B cell (primary cell): Measurements from ENCODE around the gene ADAMTSL2. TPM values are rescaled to one million over a fixed set of nuclear protein-coding genes. Genes with fewer than 3 reads are reported as not detected.

Experiments
- ATAC-seq: fragments of 200-7000 bp; cut with Tn5 transposase; one replicate; pipeline ENCODE4 v1.10.0; 2021; ENCODE audit warnings: low read depth, mild to moderate bottlenecking, moderate number of reproducible peaks, moderate library complexity
- CTCF ChIA-PET: fragments of 350-600 bp; sonication (Branson Sonifier 250); formaldehyde crosslinking; loops from one replicate; lab custom pipeline; 2021; ENCODE audit warnings: antibody characterized with exemption, inconsistent platforms; lab: Charles Lee
- POLR2A ChIA-PET: fragments of 350-600 bp; sonication (Branson Sonifier 250); formaldehyde crosslinking; loops from one replicate; lab custom pipeline; 2021; ENCODE audit warnings: antibody characterized with exemption; lab: Charles Lee
- DNase-seq: peaks from one replicate; pipeline ENCODE4 v3.0.0; 2013
- H2AFZ ChIP-seq: 2 replicates; pipeline ENCODE4 v1.6.1; 2012; ENCODE audit warnings: mild to moderate bottlenecking, low read depth, low read length; ENCODE audit not compliant: insufficient read depth, poor library complexity, severe bottlenecking
- H3K27ac ChIP-seq, 2 donors: 1 replicate in 1 of 2; 2 replicates in 1 of 2; pipeline ENCODE4 v1.5.1; 2012 to 2013; ENCODE audit warnings: low read length in 2 of 2, mild to moderate bottlenecking in 2 of 2, moderate library complexity in 1 of 2
- H3K27me3 ChIP-seq, 4 experiments: fragments of 200-600 bp in 1 of 4; sonication (generic) in 1 of 4; replicated peaks in 1 of 4; 1 replicate in 2 of 4; 2 replicates in 2 of 4; pipeline versions ENCODE4 v1.6.1 to v1.7.0; 2013 to 2016; ENCODE audit warnings: low read length in 3 of 4, mild to moderate bottlenecking in 2 of 4, mixed read lengths in 1 of 4, moderate library complexity in 1 of 4; ENCODE audit not compliant: insufficient read depth in 4 of 4, control insufficient read depth in 3 of 4; ENCODE audit errors: control extremely low read depth in 1 of 4
- H3K36me3 ChIP-seq, 2 experiments: replicated peaks in 1 of 2; 1 replicate in 1 of 2; 2 replicates in 1 of 2; pipeline versions ENCODE4 v1.6.1 to v1.7.1; 2013; ENCODE audit warnings: low read length in 1 of 2; ENCODE audit not compliant: insufficient read depth in 2 of 2, control insufficient read depth in 1 of 2; ENCODE audit errors: control extremely low read depth in 1 of 2, extremely low read depth in 1 of 2
- H3K4me1 ChIP-seq, 2 donors: fragments of 200-600 bp in 1 of 2; sonication (generic) in 1 of 2; 1 replicate in 1 of 2; 2 replicates in 1 of 2; pipeline versions ENCODE4 v1.5.1 to v1.6.1; 2013 to 2017; ENCODE audit warnings: low read length in 2 of 2; ENCODE audit not compliant: control insufficient read depth in 2 of 2, insufficient read depth in 2 of 2
- H3K4me2 ChIP-seq: replicated peaks from 2 replicates; pipeline ENCODE3; 2012; ENCODE audit warnings: mild to moderate bottlenecking, low read depth, low read length; ENCODE audit not compliant: poor library complexity, severe bottlenecking
- H3K4me3 ChIP-seq, 5 experiments: fragments of 200-600 bp in 1 of 5; sonication (generic) in 1 of 5; 1 replicate in 3 of 5; 2 replicates in 2 of 5; pipeline versions ENCODE4 v1.5.1 to v1.7.0; 2011 to 2016; ENCODE audit warnings: low read length in 4 of 5, mild to moderate bottlenecking in 4 of 5, low read depth in 2 of 5, control low read depth in 1 of 5, moderate library complexity in 1 of 5; ENCODE audit not compliant: insufficient read depth in 1 of 5; ENCODE audit errors: control extremely low read depth in 1 of 5, extremely low read depth in 1 of 5
- H3K79me2 ChIP-seq: fragments of 200-600 bp; sonication (generic); one replicate; pipeline ENCODE4 v1.6.0; 2016; ENCODE audit warnings: low read length; ENCODE audit not compliant: control insufficient read depth, insufficient read depth
- H3K9ac ChIP-seq: fragments of 200-600 bp; sonication (generic); 2 replicates; pipeline ENCODE4 v1.6.1; 2017; ENCODE audit warnings: mild to moderate bottlenecking, low read length, moderate library complexity
- H3K9me3 ChIP-seq, 3 donors: one replicate each; pipeline versions ENCODE4 v1.6.1 to v1.7.1; 2013; ENCODE audit warnings: low read length in 2 of 3; ENCODE audit not compliant: control insufficient read depth in 2 of 3, insufficient read depth in 1 of 3; ENCODE audit errors: control extremely low read depth in 1 of 3
- H4K20me1 ChIP-seq: 2 replicates; pipeline ENCODE4 v1.6.0; 2012; ENCODE audit warnings: mild to moderate bottlenecking, low read length; ENCODE audit not compliant: insufficient read depth, control insufficient read depth, poor library complexity, severe bottlenecking
- H3K27ac Mint-ChIP-seq: one replicate; pipeline ENCODE4 v1.8.0; 2021; ENCODE audit warnings: mixed read lengths
- H3K27me3 Mint-ChIP-seq: one replicate; pipeline ENCODE4 v1.8.0; 2021; ENCODE audit warnings: mixed read lengths
- H3K4me1 Mint-ChIP-seq: one replicate; pipeline ENCODE4 v1.8.0; 2021; ENCODE audit warnings: mixed read lengths
- H3K4me3 Mint-ChIP-seq: one replicate; pipeline ENCODE4 v1.8.0; 2021; ENCODE audit warnings: mixed read lengths
- H3K9me3 Mint-ChIP-seq: one replicate; pipeline ENCODE4 v1.8.0; 2022; ENCODE audit warnings: mixed read lengths; ENCODE audit not compliant: insufficient read depth
- CTCF ChIP-seq: fragments of 200-600 bp; IDR thresholded peaks from one replicate; pipeline ENCODE4 v1.8.0; 2022; ENCODE audit warnings: antibody characterized with exemption, mild to moderate bottlenecking
- EZH2 ChIP-seq: IDR thresholded peaks from 2 replicates; pipeline ENCODE4 v1.6.1; 2012; ENCODE audit warnings: borderline replicate concordance, low read depth, mild to moderate bottlenecking, moderate library complexity, low read length; ENCODE audit not compliant: insufficient read depth, poor library complexity, severe bottlenecking
- WGBS: methylation state at CpG from one replicate; pipeline ENCODE4 v1.1.5; 2013; ENCODE audit warnings: missing lambda C conversion rate; ENCODE audit not compliant: insufficient coverage; 5-methylcytosine and 5-hydroxymethylcytosine counted together
- intact Hi-C: fragments of 100-400 bp; cut with micrococcal nuclease; formaldehyde crosslinking; loops from one replicate; pipeline ENCODE4 v1.10.0; 2022
- polyA plus RNA-seq: library from polyadenylated mRNA; depleted of rRNA; stranded (reverse); fragments of >200 nt; gene quantifications from 2 replicates; pipeline ENCODE4 v1.2.3, GENCODE V29; 2012
- total RNA-seq, 2 donors: library from RNA; stranded (reverse); fragments of 120-200 nt in 1 of 2; gene quantifications; 1 replicate in 1 of 2; 2 replicates in 1 of 2; pipeline versions ENCODE4 v1.2.3 to v1.2.4, GENCODE V29; 2013 to 2022

Gene ADAMTSL2
- total and polyA plus RNA-seq, 2 donors (not counting 1 experiment from before 2014, with no cell fraction given), result 0.03 TPM; not detected in 1

GRCh38 chr9:133513214-133514100 lies 21.0 kb upstream of the ADAMTSL2 start:
- no peaks in the 10 kb centered on the region for H3K36me3 ChIP-seq
- H3K4me2 ChIP-seq, result no peak overlapping the region
- H3K9ac ChIP-seq, result no peak overlapping the region
- TF ChIP-seq CTCF, result no peak
- TF ChIP-seq EZH2, result no peak
- DNase-seq, result no peak
- ChIA-PET CTCF (no interaction called here), POLR2A (no interaction called here)
- H3K27ac ChIP-seq, result no peak overlapping the region
- no peak overlapping the region for H3K4me3 ChIP-seq
- Mint-ChIP-seq H3K27ac (no peak overlapping the region), H3K9me3 (no peaks in the 10 kb centered on the region), H3K4me3 (no peak overlapping the region), H3K27me3 (peaks cover 12% of the 10 kb centered on the region), H3K4me1 (no peaks in the 10 kb centered on the region)
- no peaks in the 10 kb centered on the region for H4K20me1 ChIP-seq
- no peak for ATAC-seq
- intact Hi-C loops, result no loop called here
- H3K4me1 ChIP-seq, result peaks cover 0 to 4% of the 10 kb centered on the region in 2 donors
- H3K27me3 ChIP-seq, result peaks cover 0 to 11% (median 0%) of the 10 kb centered on the region in 4 experiments
- 94% methylated on average over 20 of the region's 28 CpGs for WGBS
- no peaks in the 10 kb centered on the region for H3K79me2 ChIP-seq
- H2AFZ ChIP-seq, result no peak overlapping the region
- H3K9me3 ChIP-seq, result peaks cover 0 to 5% (median 0%) of the 10 kb centered on the region in 3 donors
